ENCODE measurements around the gene PNPLA1.

Gene PNPLA1

DNA sequence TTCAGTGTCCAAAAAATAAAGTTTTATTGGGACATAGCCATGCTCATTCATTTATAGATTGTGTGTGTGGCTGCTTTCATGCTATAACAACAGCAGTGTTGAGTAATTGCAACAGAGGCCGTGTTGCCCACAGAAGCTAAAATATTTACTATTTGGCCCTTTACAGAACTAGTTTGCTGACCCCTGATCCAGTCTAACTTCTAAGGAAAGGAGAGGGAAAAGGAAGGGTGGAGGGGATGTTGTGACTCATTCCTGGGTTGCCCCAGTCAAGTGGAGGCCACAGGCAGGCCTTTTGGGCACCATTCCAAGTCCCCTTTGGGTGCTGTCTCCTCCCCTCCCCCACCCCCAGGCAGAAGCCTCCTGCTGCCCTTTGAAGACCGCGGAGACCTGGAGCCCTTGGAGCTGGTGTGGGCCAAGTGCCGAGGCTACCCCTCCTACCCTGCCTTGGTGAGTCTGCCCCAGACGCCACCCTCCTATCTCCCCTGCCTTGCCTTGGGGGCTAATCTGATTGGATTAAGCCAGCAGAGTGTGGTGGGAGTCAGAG lies 44.9 kb upstream of the PNPLA1 start:
- CTCF ChIA-PET = no interaction called here
- TF ChIP-seq ARNT (IDR thresholded peaks at IDR 0.05) = no peak
- TF ChIP-seq BHLHE40 (IDR thresholded peaks at IDR 0.05; ENCODE audit: borderline replicate concordance) = no peak
- no peak for TF ChIP-seq FOXA1 (IDR thresholded peaks at IDR 0.05)
- no peak for TF ChIP-seq LEF1 (IDR thresholded peaks at IDR 0.05; ENCODE audit: borderline replicate concordance)
- no peak for TF ChIP-seq HDGF (IDR thresholded peaks at IDR 0.05; ENCODE audit: borderline replicate concordance)
- no peak for TF ChIP-seq SP1 (IDR thresholded peaks at IDR 0.05)
- TF ChIP-seq TARDBP (IDR thresholded peaks at IDR 0.05) = no peak
- TF ChIP-seq L3MBTL2 (conservative IDR thresholded peaks at IDR 0.05) = no peak
- no peak for TF ChIP-seq CTBP1 (IDR thresholded peaks at IDR 0.05; ENCODE audit: borderline replicate concordance)
- TF ChIP-seq, protein P1, sequence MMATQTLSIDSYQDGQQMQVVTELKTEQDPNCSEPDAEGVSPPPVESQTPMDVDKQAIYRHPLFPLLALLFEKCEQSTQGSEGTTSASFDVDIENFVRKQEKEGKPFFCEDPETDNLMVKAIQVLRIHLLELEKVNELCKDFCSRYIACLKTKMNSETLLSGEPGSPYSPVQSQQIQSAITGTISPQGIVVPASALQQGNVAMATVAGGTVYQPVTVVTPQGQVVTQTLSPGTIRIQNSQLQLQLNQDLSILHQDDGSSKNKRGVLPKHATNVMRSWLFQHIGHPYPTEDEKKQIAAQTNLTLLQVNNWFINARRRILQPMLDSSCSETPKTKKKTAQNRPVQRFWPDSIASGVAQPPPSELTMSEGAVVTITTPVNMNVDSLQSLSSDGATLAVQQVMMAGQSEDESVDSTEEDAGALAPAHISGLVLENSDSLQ (IDR thresholded peaks at IDR 0.05) = no peak
- no peak for TF ChIP-seq SUZ12 (IDR thresholded peaks at IDR 0.05)
- POLR2A ChIA-PET = no interaction called here
- DNase-seq (ENCODE audit: extremely low spot score) = no peak

DNA sequence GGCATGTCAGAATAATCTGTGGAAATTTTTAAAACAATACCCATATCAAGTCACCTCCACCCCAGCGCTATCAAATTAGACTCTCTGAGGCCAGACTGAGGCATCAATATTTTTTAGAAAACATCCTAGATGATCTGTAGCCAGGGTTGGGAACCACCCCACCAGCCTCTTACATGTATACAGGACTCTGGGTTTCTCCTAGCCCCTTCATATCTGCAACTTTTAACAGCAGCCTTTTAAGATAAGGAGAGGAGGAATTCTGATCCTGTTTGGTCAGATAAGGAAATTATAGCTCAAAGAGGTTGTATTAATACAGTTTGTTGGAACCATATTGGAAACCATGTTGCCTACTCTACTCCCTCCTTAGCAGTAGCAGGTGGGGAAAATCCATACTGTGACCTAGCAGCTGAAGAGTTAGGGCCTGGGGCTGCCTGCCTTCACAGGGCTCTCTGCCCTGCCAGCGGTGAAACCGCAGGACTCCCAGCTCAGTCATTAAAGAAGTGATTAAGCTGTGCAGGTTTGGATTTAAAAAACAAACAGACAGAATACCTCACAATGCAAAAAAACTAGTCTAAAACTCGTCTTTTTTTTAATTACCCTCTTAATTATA lies 43.3 kb upstream of the PNPLA1 start:
- TF ChIP-seq L3MBTL2 (conservative IDR thresholded peaks at IDR 0.05) (no peak), ZNF384 (IDR thresholded peaks at IDR 0.05) (no peak), FOXA1 (IDR thresholded peaks at IDR 0.05) (no peak)
- TF ChIP-seq, protein P1 (IDR thresholded peaks at IDR 0.05) = no peak
- POLR2A ChIA-PET = no interaction called here
- CTCF ChIA-PET = no interaction called here
- DNase-seq (ENCODE audit: extremely low spot score) = no peak

DNA sequence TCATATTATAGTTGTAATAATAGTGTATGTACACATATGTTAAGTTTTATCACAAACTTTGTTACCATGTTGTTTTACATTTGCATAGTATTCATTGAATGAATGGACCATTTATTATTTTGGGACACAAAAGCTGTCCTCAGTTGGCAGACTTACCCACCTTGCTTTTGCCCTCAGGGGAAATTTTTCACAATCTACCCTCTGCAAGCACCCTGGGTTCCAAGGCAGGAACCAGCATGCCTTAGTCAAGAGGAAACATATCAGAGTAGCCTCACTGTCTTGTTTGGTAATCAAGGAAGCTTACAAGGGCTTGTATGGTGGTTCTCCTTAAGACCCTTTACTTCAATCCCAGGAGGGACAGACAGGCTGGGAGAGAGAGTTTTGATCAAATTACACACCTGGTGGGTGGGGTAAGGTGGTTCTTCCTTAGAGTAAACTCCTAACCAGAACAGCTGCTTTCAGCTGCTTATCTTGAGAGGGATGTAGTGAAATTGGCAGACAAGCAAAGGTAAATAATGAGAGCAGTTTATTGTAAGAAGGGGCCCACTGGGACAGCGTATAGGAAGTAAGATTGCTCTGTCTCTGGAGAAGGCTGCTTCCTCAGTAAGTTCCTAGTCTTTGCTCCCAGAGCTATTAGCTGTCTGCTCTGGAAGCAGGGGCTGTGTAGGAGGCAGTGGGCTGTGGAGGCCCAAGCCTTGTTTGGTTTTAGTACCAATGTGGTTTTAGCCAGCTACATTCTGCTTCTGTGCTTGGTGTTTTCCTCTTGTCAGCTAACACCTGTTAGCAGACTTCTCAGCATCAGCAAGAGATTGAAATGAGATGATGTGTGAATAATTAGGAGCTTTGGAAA lies 42.3 kb upstream of the PNPLA1 start:
- CTCF ChIA-PET = no interaction called here
- no peak for DNase-seq (ENCODE audit: extremely low spot score)
- POLR2A ChIA-PET = no interaction called here
- TF ChIP-seq FOXM1 (IDR thresholded peaks at IDR 0.05; ENCODE audit: borderline replicate concordance) = no peak
- TF ChIP-seq NFRKB (IDR thresholded peaks at IDR 0.05) = no peak
- no peak for TF ChIP-seq HDGF (IDR thresholded peaks at IDR 0.05; ENCODE audit: borderline replicate concordance)
- TF ChIP-seq BHLHE40 (IDR thresholded peaks at IDR 0.05; ENCODE audit: borderline replicate concordance) = no peak
- no peak for TF ChIP-seq FOXK2 (IDR thresholded peaks at IDR 0.05)
- no peak for TF ChIP-seq SP1 (IDR thresholded peaks at IDR 0.05)
- no peak for TF ChIP-seq FOXA1 (IDR thresholded peaks at IDR 0.05)
- no peak for TF ChIP-seq TARDBP (IDR thresholded peaks at IDR 0.05)
- TF ChIP-seq ELF4 (IDR thresholded peaks at IDR 0.05) = no peak
- TF ChIP-seq ZNF384 (IDR thresholded peaks at IDR 0.05) = no peak
- TF ChIP-seq, protein P1 (IDR thresholded peaks at IDR 0.05) = no peak
- no peak for TF ChIP-seq CTBP1 (IDR thresholded peaks at IDR 0.05; ENCODE audit: borderline replicate concordance)
- TF ChIP-seq L3MBTL2 (conservative IDR thresholded peaks at IDR 0.05) = no peak
- TF ChIP-seq ARNT (IDR thresholded peaks at IDR 0.05) = no peak
- no peak for TF ChIP-seq SUZ12 (IDR thresholded peaks at IDR 0.05)
- TF ChIP-seq LEF1 (IDR thresholded peaks at IDR 0.05; ENCODE audit: borderline replicate concordance) = no peak

DNA sequence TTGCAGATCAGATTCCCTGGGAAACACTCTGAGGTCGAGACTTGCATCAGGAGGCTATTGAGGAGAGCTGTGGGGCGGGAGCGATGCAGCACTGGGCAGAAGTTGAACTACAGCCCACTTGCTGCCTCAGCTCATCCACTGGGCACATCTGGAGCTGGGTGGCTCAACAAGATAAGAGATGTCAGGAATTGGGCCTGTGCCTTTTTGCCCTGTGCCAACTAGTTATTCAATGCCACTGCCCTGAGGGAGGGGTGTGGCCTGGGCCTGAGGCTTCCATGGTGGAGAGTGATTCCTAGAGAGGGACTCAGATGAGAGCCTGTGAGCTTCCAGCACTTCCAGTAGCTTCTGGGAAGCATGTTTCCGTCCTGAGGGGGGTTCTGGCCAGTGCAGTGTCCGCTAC lies 40.6 kb upstream of the PNPLA1 start:
- POLR2A ChIA-PET = no interaction called here

DNA sequence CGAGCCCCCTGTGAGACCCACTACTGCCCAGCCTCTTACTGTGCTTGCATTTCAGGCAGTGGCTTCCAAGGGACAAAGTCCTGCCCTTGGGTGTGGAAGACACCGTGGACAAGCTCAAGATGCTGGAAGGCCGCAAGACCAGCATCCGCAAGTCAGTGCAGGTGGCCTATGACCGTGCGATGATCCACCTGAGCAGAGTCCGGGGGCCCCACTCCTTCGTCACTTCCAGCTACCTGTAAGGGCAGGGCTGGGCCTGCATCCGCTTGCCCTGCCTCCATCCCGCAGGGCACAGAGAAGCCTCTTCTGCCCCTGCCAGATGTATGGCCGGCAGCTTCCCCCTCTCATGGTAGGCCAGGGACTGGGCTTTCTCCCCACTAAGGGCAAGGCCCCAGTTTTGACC lies 39.5 kb upstream of the PNPLA1 start:
- TF ChIP-seq ZNF384 (IDR thresholded peaks at IDR 0.05) = no peak
- no peak for TF ChIP-seq FOXA1 (IDR thresholded peaks at IDR 0.05)
- no peak for TF ChIP-seq SP1 (IDR thresholded peaks at IDR 0.05)
- TF ChIP-seq, protein P1 (IDR thresholded peaks at IDR 0.05) = no peak
- TF ChIP-seq BHLHE40 (IDR thresholded peaks at IDR 0.05; ENCODE audit: borderline replicate concordance) = no peak
- TF ChIP-seq SUZ12 (IDR thresholded peaks at IDR 0.05) = no peak
- no peak for TF ChIP-seq HDGF (IDR thresholded peaks at IDR 0.05; ENCODE audit: borderline replicate concordance)
- no peak for TF ChIP-seq FOXK2 (IDR thresholded peaks at IDR 0.05)
- no peak for TF ChIP-seq ELF4 (IDR thresholded peaks at IDR 0.05)
- no peak for TF ChIP-seq L3MBTL2 (conservative IDR thresholded peaks at IDR 0.05)
- no peak for TF ChIP-seq NFRKB (IDR thresholded peaks at IDR 0.05)
- no peak for TF ChIP-seq FOXM1 (IDR thresholded peaks at IDR 0.05; ENCODE audit: borderline replicate concordance)
- TF ChIP-seq CTBP1 (IDR thresholded peaks at IDR 0.05; ENCODE audit: borderline replicate concordance) = no peak
- no peak for TF ChIP-seq TARDBP (IDR thresholded peaks at IDR 0.05)
- TF ChIP-seq ARNT (IDR thresholded peaks at IDR 0.05) = no peak
- TF ChIP-seq LEF1 (IDR thresholded peaks at IDR 0.05; ENCODE audit: borderline replicate concordance) = no peak
- no peak for DNase-seq (ENCODE audit: extremely low spot score)
- ChIA-PET CTCF (no interaction called here), POLR2A (no interaction called here)

More for the DNA sequence above, 40.6 kb upstream of the PNPLA1 start:
- TF ChIP-seq SUZ12 (IDR thresholded peaks at IDR 0.05) (no peak), HDGF (IDR thresholded peaks at IDR 0.05; ENCODE audit: borderline replicate concordance) (no peak), SP1 (IDR thresholded peaks at IDR 0.05) (no peak), L3MBTL2 (conservative IDR thresholded peaks at IDR 0.05) (no peak), LEF1 (IDR thresholded peaks at IDR 0.05; ENCODE audit: borderline replicate concordance) (no peak), FOXK2 (IDR thresholded peaks at IDR 0.05) (no peak), CTBP1 (IDR thresholded peaks at IDR 0.05; ENCODE audit: borderline replicate concordance) (no peak), ZNF384 (IDR thresholded peaks at IDR 0.05) (no peak)
- DNase-seq (ENCODE audit: extremely low spot score) = no peak
- CTCF ChIA-PET = no interaction called here
